ENCODE data around the gene OTUB2. TPM values are rescaled to one million over a fixed set of nuclear protein-coding genes. Genes with fewer than 3 reads are reported as not detected.

The OTUB2 gene
- total RNA-seq, 1 donor from 2014 or later, result 6.8 TPM

DNA sequence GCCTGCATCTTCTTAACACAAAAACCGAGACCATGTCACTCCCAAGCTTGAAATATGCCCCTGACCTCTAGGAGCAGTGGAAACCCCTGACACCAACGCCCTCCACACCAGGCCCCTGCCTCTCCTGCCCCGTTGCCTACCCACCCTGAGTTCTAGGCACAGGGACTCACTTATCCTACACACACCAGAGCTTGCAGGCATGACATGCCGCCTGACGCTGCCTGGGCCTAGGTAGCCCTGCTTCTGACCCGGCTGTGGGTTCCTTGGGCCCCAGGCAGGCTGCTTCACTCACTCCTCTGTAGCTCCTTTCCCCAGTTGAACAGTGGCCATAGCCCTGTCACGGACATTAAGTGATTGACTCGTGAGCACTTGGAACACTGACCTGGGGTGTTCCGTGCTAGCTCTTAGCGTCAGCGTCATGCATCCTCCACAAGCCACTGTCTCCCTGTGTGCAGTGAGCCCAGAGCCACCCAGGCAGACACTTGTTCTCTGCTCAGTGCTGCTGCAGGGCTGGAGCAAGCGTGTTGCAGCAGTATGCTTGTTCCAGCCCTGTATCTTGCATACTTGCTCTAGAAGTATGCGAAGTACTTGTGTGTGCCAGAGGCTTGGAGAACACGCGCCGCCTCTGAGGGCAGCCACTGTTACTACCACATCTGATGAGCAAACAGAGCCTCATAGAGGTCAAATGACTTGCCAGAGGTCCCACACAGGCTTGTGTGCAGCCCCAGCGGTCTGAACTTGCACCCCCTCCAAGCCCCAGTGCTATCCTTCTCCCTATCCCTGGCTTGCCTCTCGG is 15.6 kb downstream of the OTUB2 start:
- H3K27me3 Mint-ChIP-seq (ENCODE audit: insufficient read depth, low read depth), result peaks cover 7% of the 10 kb centered on the region
- Histone ChIP-seq H3K9me3 (ENCODE audit: low read depth) (no peaks in the 10 kb centered on the region), H2AFZ (replicated peaks) (no peak overlapping the region), H3K27me3 (no peaks in the 10 kb centered on the region), H3K79me2 (ENCODE audit: low read depth) (no peaks in the 10 kb centered on the region), H3K9ac (no peak overlapping the region), H3K4me2 (no peak overlapping the region), H4K20me1 (ENCODE audit: low read depth) (peaks cover 7% of the 10 kb centered on the region), H3K27ac (no peak overlapping the region), H3K36me3 (no peaks in the 10 kb centered on the region), H3F3A (ENCODE audit: low read depth) (no peaks in the 10 kb centered on the region), H3K4me3 (no peak overlapping the region), H3K4me1 (no peaks in the 10 kb centered on the region)
- DNase-seq (ENCODE audit: low spot score), result no peak
- no peak for TF ChIP-seq EZH2 (IDR thresholded peaks at IDR 0.05)
- TF ChIP-seq, protein P1, sequence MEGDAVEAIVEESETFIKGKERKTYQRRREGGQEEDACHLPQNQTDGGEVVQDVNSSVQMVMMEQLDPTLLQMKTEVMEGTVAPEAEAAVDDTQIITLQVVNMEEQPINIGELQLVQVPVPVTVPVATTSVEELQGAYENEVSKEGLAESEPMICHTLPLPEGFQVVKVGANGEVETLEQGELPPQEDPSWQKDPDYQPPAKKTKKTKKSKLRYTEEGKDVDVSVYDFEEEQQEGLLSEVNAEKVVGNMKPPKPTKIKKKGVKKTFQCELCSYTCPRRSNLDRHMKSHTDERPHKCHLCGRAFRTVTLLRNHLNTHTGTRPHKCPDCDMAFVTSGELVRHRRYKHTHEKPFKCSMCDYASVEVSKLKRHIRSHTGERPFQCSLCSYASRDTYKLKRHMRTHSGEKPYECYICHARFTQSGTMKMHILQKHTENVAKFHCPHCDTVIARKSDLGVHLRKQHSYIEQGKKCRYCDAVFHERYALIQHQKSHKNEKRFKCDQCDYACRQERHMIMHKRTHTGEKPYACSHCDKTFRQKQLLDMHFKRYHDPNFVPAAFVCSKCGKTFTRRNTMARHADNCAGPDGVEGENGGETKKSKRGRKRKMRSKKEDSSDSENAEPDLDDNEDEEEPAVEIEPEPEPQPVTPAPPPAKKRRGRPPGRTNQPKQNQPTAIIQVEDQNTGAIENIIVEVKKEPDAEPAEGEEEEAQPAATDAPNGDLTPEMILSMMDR (IDR thresholded peaks at IDR 0.05), result no peak
- TF ChIP-seq EZH2phosphoT487 (IDR thresholded peaks at IDR 0.05), result no peak
- H3K9me3 Mint-ChIP-seq, result no peaks in the 10 kb centered on the region
- H3K36me3 Mint-ChIP-seq, result peaks cover 10% of the 10 kb centered on the region
- H3K4me3 Mint-ChIP-seq, result no peak overlapping the region
- peak overlapping the region; percentile 37 for H3K27ac Mint-ChIP-seq
- peaks cover 25% of the 10 kb centered on the region for H3K4me1 Mint-ChIP-seq

DNA sequence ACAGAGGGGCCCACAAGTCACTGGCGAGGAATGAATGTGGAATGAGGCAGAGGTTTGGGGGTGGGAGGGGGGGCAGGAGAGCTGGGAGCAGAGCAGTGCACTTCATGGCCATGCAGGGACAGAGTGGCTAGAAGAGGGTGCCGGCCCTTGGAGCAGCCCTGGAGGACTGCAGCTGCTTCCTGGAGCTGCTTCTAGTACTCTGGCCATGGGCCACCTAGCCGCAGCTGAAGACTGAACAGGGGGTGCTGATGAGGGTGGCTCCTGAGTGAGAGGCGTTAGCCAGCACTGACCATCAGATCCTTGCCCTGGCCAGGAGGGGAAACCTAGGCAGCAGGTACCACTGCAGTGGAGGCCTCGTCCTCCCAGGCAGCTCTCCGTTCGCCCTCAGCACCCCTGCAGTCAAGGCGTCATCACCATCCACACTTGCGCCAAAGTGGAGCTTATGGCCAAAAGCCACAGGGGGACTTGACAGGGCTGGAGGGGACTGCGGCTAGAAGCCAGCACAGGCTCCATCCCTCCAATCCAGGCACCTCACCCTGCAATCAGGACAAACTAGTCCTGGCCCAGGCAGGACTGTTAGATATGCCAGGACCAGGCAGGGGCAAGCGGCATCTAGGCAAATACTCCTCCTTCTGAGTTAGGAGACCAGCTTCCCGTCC is 16.4 kb downstream of the OTUB2 start:
- Mint-ChIP-seq H3K4me1 (peaks cover 31% of the 10 kb centered on the region), H3K4me3 (no peak overlapping the region), H3K36me3 (peaks cover 10% of the 10 kb centered on the region), H3K9me3 (no peaks in the 10 kb centered on the region), H3K27me3 (ENCODE audit: insufficient read depth, low read depth) (peaks cover 7% of the 10 kb centered on the region), H3K27ac (no peak overlapping the region)
- no peak for DNase-seq (ENCODE audit: low spot score)
- TF ChIP-seq EZH2 (IDR thresholded peaks at IDR 0.05) (no peak), EZH2phosphoT487 (IDR thresholded peaks at IDR 0.05) (no peak)
- TF ChIP-seq, protein P1 (IDR thresholded peaks at IDR 0.05), result no peak
- no peaks in the 10 kb centered on the region for H3K36me3 ChIP-seq
- no peaks in the 10 kb centered on the region for H3F3A ChIP-seq (ENCODE audit: low read depth)
- H3K4me1 ChIP-seq, result no peaks in the 10 kb centered on the region
- no peaks in the 10 kb centered on the region for H4K20me1 ChIP-seq (ENCODE audit: low read depth)
- no peaks in the 10 kb centered on the region for H3K9me3 ChIP-seq (ENCODE audit: low read depth)
- no peak overlapping the region for H3K9ac ChIP-seq
- no peak overlapping the region for H2AFZ ChIP-seq (replicated peaks)
- no peak overlapping the region for H3K27ac ChIP-seq
- H3K27me3 ChIP-seq, result no peaks in the 10 kb centered on the region
- H3K4me2 ChIP-seq, result no peak overlapping the region
- H3K79me2 ChIP-seq (ENCODE audit: low read depth), result no peaks in the 10 kb centered on the region
- H3K4me3 ChIP-seq, result no peak overlapping the region

DNA sequence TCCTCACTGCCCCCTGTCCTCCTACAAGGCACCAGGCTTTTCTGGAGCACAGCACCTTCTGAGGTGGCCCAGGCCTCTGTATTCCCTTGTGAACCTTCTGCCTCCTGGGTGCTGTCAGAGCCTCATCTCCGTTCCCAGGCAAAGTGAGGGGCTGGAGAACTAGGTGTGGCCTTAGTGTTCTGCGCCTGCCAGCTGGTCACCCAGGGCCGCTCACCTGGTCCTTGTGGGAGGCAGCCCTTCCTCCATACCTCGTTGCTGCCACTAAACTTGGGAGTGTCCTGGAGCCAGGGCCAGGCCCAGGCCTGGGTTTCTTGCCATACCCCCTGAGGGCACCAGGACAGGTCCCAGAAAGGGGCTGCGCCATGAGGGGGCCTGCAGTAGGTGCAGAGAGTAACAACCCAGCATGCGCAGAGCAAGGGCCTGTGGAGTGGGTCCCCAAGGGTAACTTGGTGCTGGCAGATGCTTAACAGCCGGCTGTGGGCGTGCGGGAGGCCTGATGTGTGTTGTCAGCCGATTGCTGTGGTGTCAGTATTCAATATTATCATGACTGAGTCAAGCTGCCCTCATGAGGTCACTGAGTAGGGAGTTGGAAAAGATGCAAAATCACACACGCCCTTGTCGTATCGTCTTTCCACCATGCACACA is 17.1 kb downstream of the OTUB2 start:
- Histone ChIP-seq H3K27me3 (no peaks in the 10 kb centered on the region), H2AFZ (replicated peaks) (no peak overlapping the region), H3F3A (ENCODE audit: low read depth) (no peaks in the 10 kb centered on the region), H3K36me3 (no peaks in the 10 kb centered on the region), H3K9ac (no peak overlapping the region), H3K4me2 (no peak overlapping the region), H3K9me3 (ENCODE audit: low read depth) (no peaks in the 10 kb centered on the region), H3K4me3 (no peak overlapping the region), H4K20me1 (ENCODE audit: low read depth) (no peaks in the 10 kb centered on the region), H3K27ac (no peak overlapping the region), H3K4me1 (no peaks in the 10 kb centered on the region), H3K79me2 (ENCODE audit: low read depth) (no peaks in the 10 kb centered on the region)
- peaks cover 10% of the 10 kb centered on the region for H3K36me3 Mint-ChIP-seq
- H3K4me3 Mint-ChIP-seq, result peak overlapping the region; percentile 18
- H3K4me1 Mint-ChIP-seq, result peaks cover 37% of the 10 kb centered on the region
- H3K27me3 Mint-ChIP-seq (ENCODE audit: insufficient read depth, low read depth), result peaks cover 12% of the 10 kb centered on the region
- H3K9me3 Mint-ChIP-seq, result no peaks in the 10 kb centered on the region
- no peak overlapping the region for H3K27ac Mint-ChIP-seq
- TF ChIP-seq EZH2phosphoT487 (IDR thresholded peaks at IDR 0.05), result no peak
- TF ChIP-seq, protein P1 (IDR thresholded peaks at IDR 0.05), result no peak
- no peak for TF ChIP-seq EZH2 (IDR thresholded peaks at IDR 0.05)
- DNase-seq (ENCODE audit: low spot score), result no peak
